HL-60 (cell line): ENCODE measurements around the gene SORCS1.

Experiments used
- CTCF ChIP-seq: IDR thresholded peaks from one replicate; pipeline ENCODE4 v1.5.1; 2011; ENCODE audit warnings: low read length, control low read depth, inconsistent platforms; ENCODE audit not compliant: insufficient read depth
- GABPA ChIP-seq: IDR thresholded peaks from 2 replicates; pipeline ENCODE4 v1.6.1; 2012; ENCODE audit warnings: low read depth
- POLR2AphosphoS5 ChIP-seq: IDR thresholded peaks from 2 replicates; pipeline ENCODE4 v1.6.1; 2012; ENCODE audit warnings: low read depth
- REST ChIP-seq: IDR thresholded peaks from 2 replicates; pipeline ENCODE4 v1.6.1; 2012; ENCODE audit warnings: low read depth; ENCODE audit not compliant: insufficient replicate concordance
- SPI1 ChIP-seq: IDR thresholded peaks from 2 replicates; pipeline ENCODE4 v1.6.1; 2012; ENCODE audit warnings: low read depth, mild to moderate bottlenecking, borderline replicate concordance

GRCh38 chr10:106996510-106996909 is 168.0 kb downstream of the SORCS1 start:
- TF ChIP-seq CTCF (no peak), SPI1 (no peak), POLR2AphosphoS5 (no peak), REST (no peak), GABPA (no peak)
